ENCODE measurements around the gene PIP4K2B. TPM values are rescaled to one million over a fixed set of nuclear protein-coding genes. Genes with fewer than 3 reads are reported as not detected.
"Not testable (repeated sequence)": the region's sequence is repeated elsewhere in the genome, so short reads cannot be mapped to it uniquely, and the experiment has no call there.

The PIP4K2B gene
- total RNA-seq, 2 donors from 2014 or later: 25.4 to 33.2 TPM

GRCh38 chr17:38794221-38794620 lies 5.1 kb downstream of the PIP4K2B start:
- peaks cover 24 to 26% of the 10 kb centered on the region in 2 donors for H3K4me1 Mint-ChIP-seq (ENCODE audit: low read depth in 2 of 2)
- no peaks in the 10 kb centered on the region for H3K9me3 Mint-ChIP-seq
- H3K36me3 Mint-ChIP-seq: peaks cover 5% of the 10 kb centered on the region
- H3K27me3 Mint-ChIP-seq: no peaks in the 10 kb centered on the region
- H3K4me3 Mint-ChIP-seq: no peak overlapping the region
- peak overlapping the region in 1 of 2 donors; percentile 71 for H3K27ac Mint-ChIP-seq
- no peak for ATAC-seq
- DNase-seq (ENCODE audit: low spot score): no peak

GRCh38 chr17:38791162-38791561 lies 8.2 kb downstream of the PIP4K2B start:
- Mint-ChIP-seq H3K36me3 (no peaks in the 10 kb centered on the region), H3K4me1 (ENCODE audit: low read depth in 2 of 2) (no peaks in the 10 kb centered on the region), H3K9me3 (no peaks in the 10 kb centered on the region), H3K4me3 (no peak overlapping the region), H3K27me3 (no peaks in the 10 kb centered on the region), H3K27ac (no peak overlapping the region)
- no peak for ATAC-seq
- no peak for DNase-seq (ENCODE audit: low spot score)

- H3K27ac Mint-ChIP-seq, H3K36me3 Mint-ChIP-seq, H3K9me3 Mint-ChIP-seq: not testable (repeated sequence)
Observed at GRCh38 chr17:38790148-38790707, 9.1 kb downstream of the PIP4K2B start.

GRCh38 chr17:38789185-38789584 lies 10.2 kb downstream of the PIP4K2B start:
- ATAC-seq (no peak), DNase-seq (ENCODE audit: low spot score) (no peak)
- Mint-ChIP-seq H3K9me3 (no peaks in the 10 kb centered on the region), H3K4me1 (ENCODE audit: low read depth in 2 of 2) (no peaks in the 10 kb centered on the region), H3K27ac (no peak overlapping the region), H3K4me3 (no peak overlapping the region), H3K27me3 (no peaks in the 10 kb centered on the region), H3K36me3 (peaks cover 5% of the 10 kb centered on the region)

More at GRCh38 chr17:38790148-38790707, 9.1 kb downstream of the PIP4K2B start:
- not testable (repeated sequence) for H3K4me1 Mint-ChIP-seq (ENCODE audit: low read depth in 2 of 2); ATAC-seq; H3K27me3 Mint-ChIP-seq; H3K4me3 Mint-ChIP-seq; DNase-seq (ENCODE audit: low spot score)

GRCh38 chr17:38787999-38788398 lies 11.4 kb downstream of the PIP4K2B start:
- not testable (repeated sequence) for H3K9me3 Mint-ChIP-seq; H3K36me3 Mint-ChIP-seq; H3K27ac Mint-ChIP-seq; H3K4me1 Mint-ChIP-seq (ENCODE audit: low read depth in 2 of 2); DNase-seq (ENCODE audit: low spot score); H3K27me3 Mint-ChIP-seq; H3K4me3 Mint-ChIP-seq; ATAC-seq

- H3K27ac Mint-ChIP-seq: no peak overlapping the region
Observed at GRCh38 chr17:38786372-38786771, 13.0 kb downstream of the PIP4K2B start.

GRCh38 chr17:38783227-38783626 lies 16.1 kb downstream of the PIP4K2B start:
- H3K27me3 Mint-ChIP-seq: no peaks in the 10 kb centered on the region

More at GRCh38 chr17:38786372-38786771, 13.0 kb downstream of the PIP4K2B start:
- no peaks in the 10 kb centered on the region for H3K27me3 Mint-ChIP-seq
- ATAC-seq: no peak
- no peaks in the 10 kb centered on the region for H3K4me1 Mint-ChIP-seq (ENCODE audit: low read depth in 2 of 2)
- no peak for DNase-seq (ENCODE audit: low spot score)
- no peaks in the 10 kb centered on the region for H3K9me3 Mint-ChIP-seq
- no peak overlapping the region for H3K4me3 Mint-ChIP-seq
- peaks cover 5% of the 10 kb centered on the region for H3K36me3 Mint-ChIP-seq

GRCh38 chr17:38779965-38780752 lies 19.2 kb downstream of the PIP4K2B start:
- Mint-ChIP-seq H3K27me3 (no peaks in the 10 kb centered on the region), H3K9me3 (no peaks in the 10 kb centered on the region), H3K4me3 (no peak overlapping the region), H3K4me1 (ENCODE audit: low read depth in 2 of 2) (peaks cover 0 to 3% of the 10 kb centered on the region in 2 donors), H3K27ac (no peak overlapping the region), H3K36me3 (no peaks in the 10 kb centered on the region)
- no peak for DNase-seq (ENCODE audit: low spot score)
- ATAC-seq: no peak

More at GRCh38 chr17:38783227-38783626, 16.1 kb downstream of the PIP4K2B start:
- no peaks in the 10 kb centered on the region for H3K9me3 Mint-ChIP-seq
- DNase-seq (ENCODE audit: low spot score) (no peak), ATAC-seq (no peak)
- H3K36me3 Mint-ChIP-seq: peaks cover 5% of the 10 kb centered on the region
- no peak overlapping the region for H3K4me3 Mint-ChIP-seq
- peaks cover 0 to 3% of the 10 kb centered on the region in 2 donors for H3K4me1 Mint-ChIP-seq (ENCODE audit: low read depth in 2 of 2)
- H3K27ac Mint-ChIP-seq: no peak overlapping the region

GRCh38 chr17:38777641-38778250 lies 21.6 kb downstream of the PIP4K2B start:
- ATAC-seq: no peak
- no peak overlapping the region for H3K27ac Mint-ChIP-seq
- DNase-seq (ENCODE audit: low spot score): no peak

GRCh38 chr17:38773258-38773657 lies 26.1 kb downstream of the PIP4K2B start:
- peaks cover 10% of the 10 kb centered on the region for H3K36me3 Mint-ChIP-seq
- H3K4me3 Mint-ChIP-seq: no peak overlapping the region
- DNase-seq (ENCODE audit: low spot score) (no peak), ATAC-seq (no peak)
- H3K27me3 Mint-ChIP-seq: no peaks in the 10 kb centered on the region
- no peaks in the 10 kb centered on the region for H3K4me1 Mint-ChIP-seq (ENCODE audit: low read depth in 2 of 2)
- H3K9me3 Mint-ChIP-seq: no peaks in the 10 kb centered on the region
- no peak overlapping the region for H3K27ac Mint-ChIP-seq

More at GRCh38 chr17:38777641-38778250, 21.6 kb downstream of the PIP4K2B start:
- peaks cover 0 to 3% of the 10 kb centered on the region in 2 donors for H3K4me1 Mint-ChIP-seq (ENCODE audit: low read depth in 2 of 2)
- no peaks in the 10 kb centered on the region for H3K9me3 Mint-ChIP-seq
- peaks cover 10% of the 10 kb centered on the region for H3K36me3 Mint-ChIP-seq
- H3K27me3 Mint-ChIP-seq: no peaks in the 10 kb centered on the region
- no peak overlapping the region for H3K4me3 Mint-ChIP-seq

- H3K36me3 Mint-ChIP-seq: peaks cover 22% of the 10 kb centered on the region
- peaks cover 0 to 8% of the 10 kb centered on the region in 2 donors for H3K4me1 Mint-ChIP-seq (ENCODE audit: low read depth in 2 of 2)
- H3K9me3 Mint-ChIP-seq: no peaks in the 10 kb centered on the region
- ATAC-seq: no peak
- no peaks in the 10 kb centered on the region for H3K27me3 Mint-ChIP-seq
- DNase-seq (ENCODE audit: low spot score): no peak
- H3K27ac Mint-ChIP-seq: no peak overlapping the region
- no peak overlapping the region for H3K4me3 Mint-ChIP-seq
Observed at GRCh38 chr17:38768417-38768816, 30.9 kb downstream of the PIP4K2B start.

- ATAC-seq: no peak
- no peaks in the 10 kb centered on the region for H3K9me3 Mint-ChIP-seq
- H3K27ac Mint-ChIP-seq: peak overlapping the region; percentile 50 to 58
- H3K36me3 Mint-ChIP-seq: peaks cover 23% of the 10 kb centered on the region
- H3K27me3 Mint-ChIP-seq: no peaks in the 10 kb centered on the region
- no peak for DNase-seq (ENCODE audit: low spot score)
- H3K4me3 Mint-ChIP-seq: no peak overlapping the region
- peaks cover 5 to 11% of the 10 kb centered on the region in 2 donors for H3K4me1 Mint-ChIP-seq (ENCODE audit: low read depth in 2 of 2)
Observed at GRCh38 chr17:38766341-38766740, 33.0 kb downstream of the PIP4K2B start.

- Mint-ChIP-seq H3K27ac (peak overlapping the region in 1 of 2 donors; percentile 10), H3K36me3 (peaks cover 29% of the 10 kb centered on the region), H3K4me3 (no peak overlapping the region), H3K9me3 (no peaks in the 10 kb centered on the region), H3K4me1 (ENCODE audit: low read depth in 2 of 2) (peaks cover 14 to 16% of the 10 kb centered on the region in 2 donors), H3K27me3 (no peaks in the 10 kb centered on the region)
- no peak for ATAC-seq
- DNase-seq (ENCODE audit: low spot score): no peak
Observed at GRCh38 chr17:38762231-38762630, 37.1 kb downstream of the PIP4K2B start.

GRCh38 chr17:38761612-38762011 lies 37.7 kb downstream of the PIP4K2B start:
- H3K4me3 Mint-ChIP-seq: no peak overlapping the region
- no peak for DNase-seq (ENCODE audit: low spot score)
- no peak for ATAC-seq
- peaks cover 26% of the 10 kb centered on the region for H3K36me3 Mint-ChIP-seq
- H3K4me1 Mint-ChIP-seq (ENCODE audit: low read depth in 2 of 2): peaks cover 14 to 15% of the 10 kb centered on the region in 2 donors
- no peaks in the 10 kb centered on the region for H3K9me3 Mint-ChIP-seq
- no peaks in the 10 kb centered on the region for H3K27me3 Mint-ChIP-seq
- peak overlapping the region; percentile 10 to 26 for H3K27ac Mint-ChIP-seq
